DND-41 (cell line): ENCODE data around the gene MEFV.

ENCODE experiments used
- ATAC-seq: fragments of 200-7000 bp; cut with Tn5 transposase; 3 replicates; pipeline ENCODE4 v1.9.1; 2021; ENCODE audit warnings: low read depth; ENCODE audit not compliant: insufficient read depth
- DNase-seq: peaks from one replicate; pipeline ENCODE4 v3.0.0-alpha.2; 2020
- H2AFZ ChIP-seq: 2 replicates; pipeline ENCODE4 v1.6.0; 2012; ENCODE audit warnings: low read depth, low read length
- H3K27ac ChIP-seq: 2 replicates; pipeline ENCODE4 v1.5.1; 2012; ENCODE audit warnings: low read length, inconsistent platforms
- H3K27me3 ChIP-seq: fragments of 200-600 bp; sonication (generic); 2 replicates; pipeline ENCODE4 v1.6.0; 2012; ENCODE audit warnings: low read length, mild to moderate bottlenecking, inconsistent platforms; ENCODE audit not compliant: insufficient read depth, poor library complexity
- H3K36me3 ChIP-seq: 2 replicates; pipeline ENCODE4 v1.5.1; 2012; ENCODE audit warnings: low read length, inconsistent platforms; ENCODE audit not compliant: insufficient read depth
- H3K4me1 ChIP-seq: 2 replicates; pipeline ENCODE4 v1.5.1; 2012; ENCODE audit warnings: mild to moderate bottlenecking, low read length; ENCODE audit not compliant: insufficient read depth
- H3K4me2 ChIP-seq: 2 replicates; pipeline ENCODE4 v1.6.0; 2012; ENCODE audit warnings: mild to moderate bottlenecking, moderate library complexity, low read length, inconsistent platforms; ENCODE audit not compliant: insufficient read depth
- H3K4me3 ChIP-seq, 2 experiments: fragments of 200-600 bp in 1 of 2; shearing (Covaris generic) in 1 of 2; 2 replicates each; pipeline ENCODE4 v1.5.1; 2012 to 2016; ENCODE audit warnings: inconsistent platforms in 2 of 2, low read length in 2 of 2, mild to moderate bottlenecking in 2 of 2, low read depth in 1 of 2, moderate library complexity in 1 of 2
- H3K79me2 ChIP-seq: 2 replicates; pipeline ENCODE4 v1.6.0; 2012; ENCODE audit warnings: low read length, inconsistent platforms; ENCODE audit not compliant: insufficient read depth
- H3K9ac ChIP-seq: 2 replicates; pipeline ENCODE4 v1.6.0; 2012; ENCODE audit warnings: low read depth, mild to moderate bottlenecking, inconsistent platforms, low read length, moderate library complexity
- H3K9me3 ChIP-seq: 2 replicates; pipeline ENCODE4 v1.5.1; 2012; ENCODE audit warnings: low read length, moderate library complexity, mild to moderate bottlenecking, inconsistent platforms; ENCODE audit not compliant: insufficient read depth, severe bottlenecking
- H4K20me1 ChIP-seq: 2 replicates; pipeline ENCODE4 v1.6.0; 2012; ENCODE audit warnings: low read length; ENCODE audit not compliant: insufficient read depth
- EZH2 ChIP-seq: IDR thresholded peaks from 3 replicates; pipeline ENCODE4 v1.6.1; 2012; ENCODE audit warnings: borderline replicate concordance, low read depth, mild to moderate bottlenecking, moderate library complexity, low read length, inconsistent platforms; ENCODE audit not compliant: severe bottlenecking
- TF ChIP-seq, protein P1 (sequence below): IDR thresholded peaks from 2 replicates; pipeline ENCODE4 v1.5.1; 2012; ENCODE audit warnings: borderline replicate concordance, low read length, moderate library complexity, mild to moderate bottlenecking; ENCODE audit not compliant: poor library complexity, severe bottlenecking; ENCODE audit errors: extremely low read depth

Gene MEFV

DNA sequence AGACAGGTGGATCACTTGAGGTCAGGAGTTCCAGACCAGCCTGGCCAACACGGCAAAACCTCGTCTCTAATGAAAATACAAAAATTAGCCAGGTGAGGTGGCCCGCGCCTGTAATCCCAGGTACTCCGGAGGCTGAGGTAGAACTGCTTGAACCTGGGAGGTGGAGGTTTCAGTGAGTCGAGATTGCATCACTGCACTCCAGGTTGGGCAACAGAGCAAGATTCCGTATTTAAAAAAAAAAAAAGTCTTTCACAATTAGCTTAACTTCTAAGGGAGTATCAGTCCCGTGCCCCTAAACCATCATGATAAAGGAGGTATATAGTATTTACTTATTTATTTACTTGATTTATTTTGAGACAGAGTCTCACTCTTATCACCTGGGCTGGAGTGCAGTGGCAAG, 3.4 kb upstream of the MEFV start:
- H3K4me3 ChIP-seq = no peak overlapping the region
- H3K4me2 ChIP-seq = no peak overlapping the region
- H3K27me3 ChIP-seq = no peaks in the 10 kb centered on the region
- no peak overlapping the region for H3K9ac ChIP-seq
- no peak overlapping the region for H3K27ac ChIP-seq
- TF ChIP-seq, protein P1, sequence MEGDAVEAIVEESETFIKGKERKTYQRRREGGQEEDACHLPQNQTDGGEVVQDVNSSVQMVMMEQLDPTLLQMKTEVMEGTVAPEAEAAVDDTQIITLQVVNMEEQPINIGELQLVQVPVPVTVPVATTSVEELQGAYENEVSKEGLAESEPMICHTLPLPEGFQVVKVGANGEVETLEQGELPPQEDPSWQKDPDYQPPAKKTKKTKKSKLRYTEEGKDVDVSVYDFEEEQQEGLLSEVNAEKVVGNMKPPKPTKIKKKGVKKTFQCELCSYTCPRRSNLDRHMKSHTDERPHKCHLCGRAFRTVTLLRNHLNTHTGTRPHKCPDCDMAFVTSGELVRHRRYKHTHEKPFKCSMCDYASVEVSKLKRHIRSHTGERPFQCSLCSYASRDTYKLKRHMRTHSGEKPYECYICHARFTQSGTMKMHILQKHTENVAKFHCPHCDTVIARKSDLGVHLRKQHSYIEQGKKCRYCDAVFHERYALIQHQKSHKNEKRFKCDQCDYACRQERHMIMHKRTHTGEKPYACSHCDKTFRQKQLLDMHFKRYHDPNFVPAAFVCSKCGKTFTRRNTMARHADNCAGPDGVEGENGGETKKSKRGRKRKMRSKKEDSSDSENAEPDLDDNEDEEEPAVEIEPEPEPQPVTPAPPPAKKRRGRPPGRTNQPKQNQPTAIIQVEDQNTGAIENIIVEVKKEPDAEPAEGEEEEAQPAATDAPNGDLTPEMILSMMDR = no peak
- TF ChIP-seq EZH2 = no peak
- H3K79me2 ChIP-seq = peaks cover 5% of the 10 kb centered on the region
- H3K9me3 ChIP-seq = no peaks in the 10 kb centered on the region
- no peak overlapping the region for H2AFZ ChIP-seq
- ATAC-seq = no peak
- H3K36me3 ChIP-seq = no peaks in the 10 kb centered on the region
- H4K20me1 ChIP-seq = no peaks in the 10 kb centered on the region
- DNase-seq = no peak
- H3K4me1 ChIP-seq = peaks cover 13% of the 10 kb centered on the region

DNA sequence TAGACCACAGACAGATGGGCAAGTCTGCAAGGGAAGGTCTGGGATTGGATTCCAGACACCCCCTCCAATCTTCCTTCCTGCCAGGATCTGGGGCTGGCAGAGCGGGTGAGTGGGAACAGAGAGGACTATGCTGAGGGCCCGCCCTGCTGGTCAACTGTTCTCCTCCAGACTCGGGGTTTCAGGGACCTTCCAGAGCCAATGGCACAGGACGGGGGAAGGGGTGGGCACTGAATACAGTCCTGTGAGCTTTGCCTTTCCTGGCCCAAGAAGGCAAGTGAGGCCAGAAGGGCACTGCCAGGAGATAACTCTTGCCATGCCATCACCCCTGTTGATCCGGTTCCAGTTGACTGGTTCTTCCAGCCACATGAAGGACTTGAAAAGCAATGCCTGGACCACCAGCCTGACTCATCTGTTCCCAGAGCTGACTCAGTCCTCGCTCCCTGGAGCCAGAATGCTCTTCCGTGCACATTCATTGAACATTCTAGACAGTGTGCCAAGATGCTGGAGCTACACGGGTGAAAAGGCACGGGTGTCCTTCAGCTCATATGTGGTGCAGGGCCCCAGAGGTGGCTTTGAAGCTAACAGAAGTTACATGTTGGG, 533 bp upstream of the MEFV start:
- no peak for ATAC-seq
- Histone ChIP-seq H2AFZ (no peak overlapping the region), H3K27ac (no peak overlapping the region), H3K27me3 (no peaks in the 10 kb centered on the region), H3K9me3 (no peaks in the 10 kb centered on the region), H3K4me3 (no peak overlapping the region), H3K4me2 (no peak overlapping the region), H3K79me2 (no peaks in the 10 kb centered on the region), H4K20me1 (no peaks in the 10 kb centered on the region), H3K36me3 (no peaks in the 10 kb centered on the region), H3K4me1 (no peaks in the 10 kb centered on the region), H3K9ac (no peak overlapping the region)
- TF ChIP-seq, protein P1 = no peak
- TF ChIP-seq EZH2 = no peak
- no peak for DNase-seq

DNA sequence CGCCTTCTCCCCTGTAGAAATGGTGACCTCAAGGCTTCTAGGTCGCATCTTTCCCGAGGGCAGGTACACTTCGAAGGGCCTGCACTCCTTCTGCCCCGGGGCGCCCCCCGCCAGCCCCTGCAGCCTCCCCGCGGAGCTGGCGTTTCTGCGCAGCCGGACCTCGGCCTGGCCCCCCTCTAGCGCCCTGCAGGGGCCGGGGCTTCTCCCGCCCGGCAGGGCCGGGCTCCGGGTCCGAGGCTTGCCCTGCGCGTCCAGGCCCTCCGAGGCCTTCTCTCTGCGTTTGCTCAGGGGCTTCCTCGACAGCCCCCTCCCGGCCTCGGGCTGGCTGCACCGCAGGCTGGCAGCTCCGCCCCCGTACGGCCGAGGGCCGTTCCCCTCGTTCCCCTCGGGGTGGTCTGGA, 2.1 kb downstream of the MEFV start:
- H2AFZ ChIP-seq = no peak overlapping the region
- H3K36me3 ChIP-seq = no peaks in the 10 kb centered on the region
- no peak for DNase-seq
- no peak for ATAC-seq
- H3K9ac ChIP-seq = no peak overlapping the region
- H3K27ac ChIP-seq = no peak overlapping the region
- H4K20me1 ChIP-seq = no peaks in the 10 kb centered on the region
- no peaks in the 10 kb centered on the region for H3K79me2 ChIP-seq
- no peak overlapping the region for H3K4me2 ChIP-seq
- no peaks in the 10 kb centered on the region for H3K9me3 ChIP-seq
- TF ChIP-seq, protein P1 = no peak
- no peak for TF ChIP-seq EZH2
- H3K4me3 ChIP-seq = no peak overlapping the region
- H3K27me3 ChIP-seq = no peaks in the 10 kb centered on the region
- no peaks in the 10 kb centered on the region for H3K4me1 ChIP-seq
